ENCODE results near the gene PIAS3. TPM values are rescaled to one million over a fixed set of nuclear protein-coding genes. Genes with fewer than 3 reads are reported as not detected.
A peak's percentile ranks its signal among the peaks of the same experiment; 100 is the strongest.
"Not testable (repeated sequence)": the region's sequence is repeated elsewhere in the genome, so short reads cannot be mapped to it uniquely, and the experiment has no call there.

The PIAS3 gene
- total RNA-seq, 1 donor from 2014 or later, result 57.6 TPM

GRCh38 chr1:145845514-145846161, 13.2 kb downstream of the PIAS3 start, which contains the start of gene NUDT17:
TSS of gene NUDT17 (plus strand) at chr1:145845630. CDS start at chr1:145845641, 11 bp downstream.
- peak; percentile 74 to 84 for DNase-seq (ENCODE audit: low spot score in 2 of 2, unreplicated experiment in 2 of 2)
- Mint-ChIP-seq H3K36me3 (peaks cover 19% of the 10 kb centered on the region), H3K9me3 (no peaks in the 10 kb centered on the region), H3K27me3 (ENCODE audit: low read depth) (no peaks in the 10 kb centered on the region), H3K4me1 (peaks cover 5% of the 10 kb centered on the region), H3K4me3 (no peak within 1 kb of the TSS), H3K27ac (peak within 1 kb of the TSS; percentile 56)
- TF ChIP-seq CTCF (IDR thresholded peaks at IDR 0.05; ENCODE audit: unreplicated experiment), result peak; percentile 75

- no peaks in the 10 kb centered on the region for H3K27me3 Mint-ChIP-seq (ENCODE audit: low read depth)
- TF ChIP-seq CTCF (IDR thresholded peaks at IDR 0.05; ENCODE audit: unreplicated experiment), result no peak
- H3K27ac Mint-ChIP-seq, result no peak overlapping the region
- no peak overlapping the region for H3K4me3 Mint-ChIP-seq
- peaks cover 18% of the 10 kb centered on the region for H3K36me3 Mint-ChIP-seq
- no peaks in the 10 kb centered on the region for H3K9me3 Mint-ChIP-seq
- no peak for DNase-seq (ENCODE audit: low spot score in 2 of 2, unreplicated experiment in 2 of 2)
- H3K4me1 Mint-ChIP-seq, result peaks cover 5% of the 10 kb centered on the region
These were observed 13.8 kb downstream of the PIAS3 start for GRCh38 chr1:145845144-145845513.

GRCh38 chr1:145843031-145843430, 15.8 kb downstream of the PIAS3 start:
- no peak for DNase-seq (ENCODE audit: low spot score in 2 of 2, unreplicated experiment in 2 of 2)
- no peak overlapping the region for H3K27ac Mint-ChIP-seq
- no peaks in the 10 kb centered on the region for H3K9me3 Mint-ChIP-seq
- peaks cover 5% of the 10 kb centered on the region for H3K4me1 Mint-ChIP-seq
- peaks cover 20% of the 10 kb centered on the region for H3K36me3 Mint-ChIP-seq
- no peak overlapping the region for H3K4me3 Mint-ChIP-seq
- H3K27me3 Mint-ChIP-seq (ENCODE audit: low read depth), result no peaks in the 10 kb centered on the region
- TF ChIP-seq CTCF (IDR thresholded peaks at IDR 0.05; ENCODE audit: unreplicated experiment), result no peak

- no peak for DNase-seq (ENCODE audit: low spot score in 2 of 2, unreplicated experiment in 2 of 2)
- H3K36me3 Mint-ChIP-seq, result peaks cover 37% of the 10 kb centered on the region
- H3K4me1 Mint-ChIP-seq, result no peaks in the 10 kb centered on the region
- H3K9me3 Mint-ChIP-seq, result no peaks in the 10 kb centered on the region
- H3K27ac Mint-ChIP-seq, result no peak overlapping the region
- H3K4me3 Mint-ChIP-seq, result no peak overlapping the region
- H3K27me3 Mint-ChIP-seq (ENCODE audit: low read depth), result no peaks in the 10 kb centered on the region
- no peak for TF ChIP-seq CTCF (IDR thresholded peaks at IDR 0.05; ENCODE audit: unreplicated experiment)
These were observed 21.2 kb downstream of the PIAS3 start for GRCh38 chr1:145837656-145838055.

- not testable (repeated sequence) for H3K4me3 Mint-ChIP-seq; H3K27ac Mint-ChIP-seq; H3K4me1 Mint-ChIP-seq; DNase-seq (ENCODE audit: low spot score in 2 of 2, unreplicated experiment in 2 of 2); H3K9me3 Mint-ChIP-seq; H3K27me3 Mint-ChIP-seq (ENCODE audit: low read depth)
- peaks cover 51% of the 10 kb centered on the region for H3K36me3 Mint-ChIP-seq
These were observed 28.1 kb downstream of the PIAS3 start for GRCh38 chr1:145830810-145831209.

GRCh38 chr1:145828367-145829026, 30.4 kb downstream of the PIAS3 start:
- H3K4me1 Mint-ChIP-seq, result peaks cover 19% of the 10 kb centered on the region
- peaks cover 44% of the 10 kb centered on the region for H3K36me3 Mint-ChIP-seq
- H3K9me3 Mint-ChIP-seq, result no peaks in the 10 kb centered on the region
- DNase-seq (ENCODE audit: low spot score in 2 of 2, unreplicated experiment in 2 of 2), result no peak
- H3K27me3 Mint-ChIP-seq (ENCODE audit: low read depth), result no peaks in the 10 kb centered on the region
- H3K27ac Mint-ChIP-seq, result no peak overlapping the region
- no peak for TF ChIP-seq CTCF (IDR thresholded peaks at IDR 0.05; ENCODE audit: unreplicated experiment)
- no peak overlapping the region for H3K4me3 Mint-ChIP-seq
